Esophagus squamous epithelium (tissue), 5 donors: ENCODE data around the gene XCR1. TPM values are rescaled to one million over a fixed set of nuclear protein-coding genes. Genes with fewer than 3 reads are reported as not detected.

Experiments
- DNase-seq: peaks from one replicate; lab custom pipeline; 2025; lab: John Stamatoyannopoulos, UW
- H3K27ac ChIP-seq, 4 donors: fragments of 200-600 bp; sonication (generic); one replicate each; pipeline ENCODE4 v1.5.1; 2016 to 2019; ENCODE audit warnings: mild to moderate bottlenecking in 1 of 4
- H3K27me3 ChIP-seq, 4 donors: fragments of 200-600 bp; sonication (generic); 1 replicate in 3 of 4; 2 replicates in 1 of 4; pipeline versions ENCODE4 v1.5.1 to v1.6.0; 2017 to 2021; ENCODE audit warnings: antibody characterized with exemption in 1 of 4
- H3K36me3 ChIP-seq, 3 donors: fragments of 200-600 bp; sonication (generic); one replicate each; pipeline ENCODE4 v1.5.1; 2016 to 2019
- H3K4me1 ChIP-seq, 3 donors: fragments of 200-600 bp; sonication (generic); one replicate each; pipeline ENCODE4 v1.5.1; 2017 to 2019
- H3K4me3 ChIP-seq, 4 donors: fragments of 200-600 bp; sonication (generic); 1 replicate in 3 of 4; 2 replicates in 1 of 4; pipeline ENCODE4 v1.5.1; 2016 to 2019; ENCODE audit warnings: mild to moderate bottlenecking in 2 of 4, moderate library complexity in 1 of 4
- H3K9me3 ChIP-seq, 3 donors: fragments of 200-600 bp; sonication (generic); one replicate each; pipeline ENCODE4 v1.5.1; 2016 to 2019
- POLR2A ChIP-seq, 4 donors: fragments of 450-650 bp; IDR thresholded peaks; one replicate each; pipeline ENCODE4 v1.6.1; 2017; ENCODE audit warnings: antibody characterized with exemption in 4 of 4, mild to moderate bottlenecking in 4 of 4, moderate library complexity in 3 of 4
- WGBS, 2 donors: methylation state at CpG; one replicate each; pipeline ENCODE4 v1.1.5; 2018; 5-methylcytosine and 5-hydroxymethylcytosine counted together
- intact Hi-C: fragments of 100-400 bp; cut with DNase I; formaldehyde crosslinking; loops from one replicate; pipeline ENCODE4 v1.15.0; 2022
- total RNA-seq, 4 donors: library from RNA; depleted of rRNA; stranded (reverse); fragments of >200 nt; gene quantifications; one replicate each; pipeline ENCODE4 v1.1.0, GENCODE V29; 2016
- TF ChIP-seq, protein P1 (sequence below), 6 experiments: fragments of 450-650 bp in 4 of 6; fragments of 200-600 bp in 2 of 6; sonication (generic) in 2 of 6; IDR thresholded peaks; one replicate each; pipeline ENCODE4 v1.5.1; 2016 to 2019; ENCODE audit warnings: antibody characterized with exemption in 6 of 6, mild to moderate bottlenecking in 4 of 6, moderate library complexity in 4 of 6
- donor health status: DM: yes; HTN: yes; CAD: no.

The XCR1 gene
- total RNA-seq, 4 donors from 2014 or later: 0.08 to 0.19 (median 0.12) TPM; not detected in 1

DNA sequence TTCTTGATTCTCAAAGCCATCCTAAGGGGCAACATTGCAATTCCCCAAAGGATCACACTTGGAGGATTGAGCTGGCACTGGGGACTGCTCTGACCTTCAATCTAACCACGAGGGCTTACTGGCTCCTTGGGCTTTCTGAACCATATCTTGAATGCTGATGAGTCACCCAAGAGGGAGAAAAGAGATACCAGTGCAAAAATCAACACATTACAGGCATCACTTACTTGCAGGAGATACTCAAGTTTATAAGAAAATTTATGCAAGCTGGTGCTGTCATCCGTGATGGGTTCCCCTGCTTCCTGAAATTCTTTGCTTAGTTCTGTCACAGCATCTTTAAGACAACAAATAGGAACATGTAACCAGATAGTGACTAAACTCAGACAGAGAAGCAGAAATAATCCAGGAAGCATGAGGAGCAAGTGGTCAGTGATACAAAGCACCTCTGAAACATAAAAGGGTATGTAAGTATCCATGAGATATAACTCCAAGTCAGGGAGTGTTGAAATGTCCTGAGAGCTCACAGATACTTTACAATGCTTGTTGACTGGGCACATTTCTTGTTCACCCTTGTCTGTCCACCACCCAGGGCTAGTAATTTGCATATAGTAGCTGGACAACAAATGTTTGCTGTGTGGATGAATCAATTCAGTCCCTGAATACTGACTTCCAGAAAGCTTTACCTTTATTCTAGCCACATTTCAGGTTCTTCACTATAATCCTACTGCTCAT, 45.8 kb downstream of the XCR1 start:
- intact Hi-C loops: no loop called here
- no peaks in the 10 kb centered on the region for H3K9me3 ChIP-seq
- 49 to 67% methylated on average over 2 of the region's 2 CpGs for WGBS, 2 donors
- peaks cover 5 to 37% (median 22%) of the 10 kb centered on the region in 3 donors for H3K4me1 ChIP-seq
- H3K4me3 ChIP-seq: no peak overlapping the region
- peaks cover 5 to 88% (median 19%) of the 10 kb centered on the region in 3 donors for H3K36me3 ChIP-seq
- no peak for TF ChIP-seq POLR2A (IDR thresholded peaks at IDR 0.05)
- TF ChIP-seq, protein P1, sequence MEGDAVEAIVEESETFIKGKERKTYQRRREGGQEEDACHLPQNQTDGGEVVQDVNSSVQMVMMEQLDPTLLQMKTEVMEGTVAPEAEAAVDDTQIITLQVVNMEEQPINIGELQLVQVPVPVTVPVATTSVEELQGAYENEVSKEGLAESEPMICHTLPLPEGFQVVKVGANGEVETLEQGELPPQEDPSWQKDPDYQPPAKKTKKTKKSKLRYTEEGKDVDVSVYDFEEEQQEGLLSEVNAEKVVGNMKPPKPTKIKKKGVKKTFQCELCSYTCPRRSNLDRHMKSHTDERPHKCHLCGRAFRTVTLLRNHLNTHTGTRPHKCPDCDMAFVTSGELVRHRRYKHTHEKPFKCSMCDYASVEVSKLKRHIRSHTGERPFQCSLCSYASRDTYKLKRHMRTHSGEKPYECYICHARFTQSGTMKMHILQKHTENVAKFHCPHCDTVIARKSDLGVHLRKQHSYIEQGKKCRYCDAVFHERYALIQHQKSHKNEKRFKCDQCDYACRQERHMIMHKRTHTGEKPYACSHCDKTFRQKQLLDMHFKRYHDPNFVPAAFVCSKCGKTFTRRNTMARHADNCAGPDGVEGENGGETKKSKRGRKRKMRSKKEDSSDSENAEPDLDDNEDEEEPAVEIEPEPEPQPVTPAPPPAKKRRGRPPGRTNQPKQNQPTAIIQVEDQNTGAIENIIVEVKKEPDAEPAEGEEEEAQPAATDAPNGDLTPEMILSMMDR (IDR thresholded peaks at IDR 0.05): no peak
- no peaks in the 10 kb centered on the region for H3K27me3 ChIP-seq
- no peak overlapping the region for H3K27ac ChIP-seq
- DNase-seq: no peak

DNA sequence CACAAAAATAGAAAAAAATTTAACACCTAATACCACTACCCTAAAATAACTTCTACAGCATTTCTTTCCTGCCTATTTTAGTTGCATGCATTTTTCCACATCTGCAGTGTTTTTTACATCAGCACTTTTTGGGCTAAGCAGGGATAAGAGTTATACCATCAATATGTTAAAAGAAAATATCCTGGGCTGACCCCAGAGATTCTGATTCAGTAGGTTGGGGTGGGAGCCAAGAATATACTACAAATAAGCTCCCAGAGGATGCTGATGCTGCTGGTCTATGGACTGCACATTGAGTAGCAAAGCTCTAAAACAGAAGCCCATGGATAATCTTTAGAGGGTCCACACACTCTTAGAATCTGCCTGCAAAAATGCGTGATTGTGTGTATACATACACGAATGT, 46.5 kb downstream of the XCR1 start:
- no peak overlapping the region for H3K4me3 ChIP-seq
- intact Hi-C loops: no loop called here
- 68 to 97% methylated on average over 2 of the region's 2 CpGs for WGBS, 2 donors
- H3K27ac ChIP-seq: no peak overlapping the region
- no peaks in the 10 kb centered on the region for H3K9me3 ChIP-seq
- TF ChIP-seq, protein P1 (IDR thresholded peaks at IDR 0.05): no peak
- no peak for TF ChIP-seq POLR2A (IDR thresholded peaks at IDR 0.05)
- H3K4me1 ChIP-seq: peaks cover 0 to 37% (median 19%) of the 10 kb centered on the region in 3 donors
- peaks cover 5 to 95% (median 19%) of the 10 kb centered on the region in 3 donors for H3K36me3 ChIP-seq
- DNase-seq: no peak
- no peaks in the 10 kb centered on the region for H3K27me3 ChIP-seq

DNA sequence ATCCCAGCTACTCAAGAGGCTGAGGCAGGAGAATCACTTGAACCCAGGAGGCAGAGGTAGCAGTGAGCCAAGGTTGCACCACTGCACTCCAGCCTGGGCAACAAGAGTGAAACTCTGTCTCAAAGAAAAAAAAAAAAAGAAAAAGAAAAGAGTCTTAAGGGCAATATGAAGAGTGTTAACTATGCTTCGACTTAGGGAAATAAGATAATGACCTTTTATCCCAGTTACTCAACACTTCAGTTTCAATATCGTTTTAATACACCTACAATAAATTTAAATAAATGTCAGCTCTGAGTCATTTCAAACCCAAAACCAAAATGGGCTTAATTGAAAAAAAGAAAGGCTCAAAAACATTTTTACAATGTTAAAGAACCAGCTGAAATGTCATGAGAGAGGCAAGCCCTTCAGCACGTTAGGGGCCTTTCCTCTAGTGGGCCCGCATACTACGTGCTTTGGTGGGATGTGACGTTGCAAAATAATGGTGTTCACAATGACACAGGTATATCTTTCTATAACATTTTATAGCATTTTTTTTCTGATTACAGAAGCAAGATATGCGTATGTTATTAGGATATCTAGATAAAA, 47.0 kb downstream of the XCR1 start:
- intact Hi-C loops: no loop called here
- peak overlapping the region in 1 of 4 donors; percentile 2 for H3K27ac ChIP-seq
- no peaks in the 10 kb centered on the region for H3K9me3 ChIP-seq
- no peaks in the 10 kb centered on the region for H3K27me3 ChIP-seq
- WGBS, 2 donors: 65 to 78% methylated on average over 7 of the region's 7 CpGs
- peaks cover 0 to 36% (median 14%) of the 10 kb centered on the region in 3 donors for H3K4me1 ChIP-seq
- TF ChIP-seq POLR2A (IDR thresholded peaks at IDR 0.05): no peak
- TF ChIP-seq, protein P1 (IDR thresholded peaks at IDR 0.05): no peak
- H3K36me3 ChIP-seq: peaks cover 5 to 100% (median 19%) of the 10 kb centered on the region in 3 donors
- DNase-seq: no peak
- H3K4me3 ChIP-seq: no peak overlapping the region

DNA sequence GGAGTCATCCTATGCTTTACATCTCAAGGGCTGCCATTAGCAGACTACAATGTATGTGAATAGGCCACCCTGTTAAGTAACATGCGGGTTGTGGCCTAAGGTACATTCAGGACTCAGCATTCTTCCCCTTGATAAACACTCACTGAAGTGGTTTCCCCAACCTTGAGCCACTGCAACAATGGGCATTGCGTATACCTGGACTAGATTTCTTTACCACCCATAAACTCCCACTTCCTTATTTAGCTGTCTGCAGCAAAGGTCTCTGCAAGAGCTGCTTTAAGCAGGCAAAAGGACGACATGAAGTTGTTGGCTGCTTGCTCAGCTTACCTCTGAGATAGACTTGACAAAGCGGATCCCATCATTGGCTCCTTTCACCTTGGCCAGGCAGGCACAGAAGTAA, 47.9 kb downstream of the XCR1 start:
- Histone ChIP-seq H3K9me3 (no peaks in the 10 kb centered on the region), H3K36me3 (peaks cover 5 to 100% (median 22%) of the 10 kb centered on the region in 3 donors), H3K4me1 (peaks cover 0 to 37% (median 8%) of the 10 kb centered on the region in 3 donors), H3K27ac (peak overlapping the region in 1 of 4 donors; percentile 17), H3K27me3 (no peaks in the 10 kb centered on the region), H3K4me3 (no peak overlapping the region)
- no peak for DNase-seq
- intact Hi-C loops: no loop called here
- WGBS, 2 donors: 78 to 94% methylated on average over 4 of the region's 4 CpGs
- TF ChIP-seq, protein P1 (IDR thresholded peaks at IDR 0.05): no peak
- TF ChIP-seq POLR2A (IDR thresholded peaks at IDR 0.05): no peak
